Measurements from ENCODE around the gene SDK2. TPM values are rescaled to one million over a fixed set of nuclear protein-coding genes. Genes with fewer than 3 reads are reported as not detected.

The SDK2 gene
- total and polyA plus RNA-seq, 4 donors, result 0.15 to 5.3 (median 2.5) TPM

DNA sequence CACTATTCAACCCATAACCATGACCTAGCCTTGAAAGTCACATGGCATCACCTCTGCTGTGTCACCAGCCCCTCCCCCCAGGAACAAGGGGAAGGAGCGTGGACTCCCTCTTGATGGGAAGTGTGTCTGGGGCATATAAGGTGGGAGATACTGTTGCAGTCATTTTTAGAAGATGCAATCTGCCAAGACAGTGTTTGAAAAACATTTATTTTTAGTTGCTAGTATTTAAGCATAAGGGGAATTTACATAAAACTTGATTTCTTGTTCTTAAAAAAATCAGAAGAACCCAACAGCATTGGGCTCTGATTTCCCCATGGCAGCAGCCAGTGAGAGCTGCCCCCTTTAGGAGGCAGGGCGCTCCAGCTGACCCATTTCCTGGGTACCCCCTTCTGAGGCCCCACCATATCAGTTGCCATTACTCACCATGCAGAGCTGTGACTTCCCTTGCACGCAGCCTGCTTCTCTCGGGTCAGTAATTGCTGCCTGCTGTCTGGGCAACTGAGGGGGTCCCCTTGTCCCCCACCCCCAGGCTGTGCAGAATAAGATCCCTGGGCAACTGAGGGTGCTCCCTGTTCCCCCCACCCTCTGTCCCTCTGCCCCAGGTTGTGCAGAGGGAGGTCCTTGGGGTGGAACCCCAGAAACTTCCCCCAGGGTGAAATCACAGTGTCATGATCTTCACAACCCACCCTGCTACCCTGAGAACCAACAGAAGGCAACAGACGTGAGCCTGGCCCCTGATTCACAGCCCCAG is 320.7 kb downstream of the SDK2 start:
- Histone ChIP-seq H3K36me3 (ENCODE audit: control insufficient read depth in 1 of 2, insufficient read depth in 2 of 2, low read length in 1 of 2) (no peaks in the 10 kb centered on the region), H3K4me3 (ENCODE audit: low read length in 2 of 2) (no peak overlapping the region), H3K9me3 (ENCODE audit: control insufficient read depth, low read length) (peaks cover 2% of the 10 kb centered on the region), H3K27me3 (ENCODE audit: control insufficient read depth in 1 of 2, insufficient read depth in 2 of 2, low read length in 1 of 2) (no peaks in the 10 kb centered on the region), H3K27ac (ENCODE audit: low read depth in 1 of 2, low read length in 2 of 2) (no peak overlapping the region), H3K4me1 (ENCODE audit: control insufficient read depth in 1 of 2, insufficient read depth in 2 of 2, low read length in 2 of 2) (no peaks in the 10 kb centered on the region)
- intact Hi-C loops (cut with DNase I), result no loop called here
- ATAC-seq (ENCODE audit: low FRiP score) (no peak), DNase-seq (no peak)
- 32 to 55% methylated on average over 5 of the region's 5 CpGs for WGBS, 2 donors

GRCh38 chr17:73320601-73321264 is 323.5 kb downstream of the SDK2 start:
- intact Hi-C loops (cut with DNase I), result no loop called here

DNA sequence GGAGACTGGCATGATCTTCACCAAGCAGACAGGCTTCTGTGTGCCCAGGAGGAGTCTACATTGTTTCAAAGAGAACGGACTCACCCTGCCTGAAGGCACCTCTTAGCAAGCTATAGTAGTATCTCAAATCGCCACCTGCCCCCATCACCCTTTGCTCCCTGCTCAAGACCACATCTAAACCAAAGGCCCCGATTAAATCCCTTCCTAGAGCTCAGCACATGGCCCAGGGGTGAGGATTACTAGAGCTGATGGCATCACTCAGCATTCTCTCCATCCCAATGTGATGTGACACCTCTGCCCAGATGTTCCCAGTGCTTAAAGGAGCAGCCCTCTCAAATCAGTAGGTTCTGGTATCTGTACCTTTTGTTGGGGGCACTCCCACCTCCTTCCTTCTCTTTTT is 324.5 kb downstream of the SDK2 start:
- no peak for ATAC-seq (ENCODE audit: low FRiP score)
- DNase-seq, result no peak
- H3K36me3 ChIP-seq (ENCODE audit: control insufficient read depth in 1 of 2, insufficient read depth in 2 of 2, low read length in 1 of 2), result no peaks in the 10 kb centered on the region
- no peaks in the 10 kb centered on the region for H3K4me1 ChIP-seq (ENCODE audit: control insufficient read depth in 1 of 2, insufficient read depth in 2 of 2, low read length in 2 of 2)
- H3K4me3 ChIP-seq (ENCODE audit: low read length in 2 of 2), result no peak overlapping the region
- H3K27me3 ChIP-seq (ENCODE audit: control insufficient read depth in 1 of 2, insufficient read depth in 2 of 2, low read length in 1 of 2), result no peaks in the 10 kb centered on the region
- WGBS, 2 donors, result 86 to 87% methylated on average over 3 of the region's 3 CpGs
- peaks cover 2% of the 10 kb centered on the region for H3K9me3 ChIP-seq (ENCODE audit: control insufficient read depth, low read length)
- intact Hi-C loops (cut with DNase I), result loop anchor here (10.0 kb wide), 1 partner anchor 45 kb away; no protein-coding TSS in a partner anchor
- H3K27ac ChIP-seq (ENCODE audit: low read depth in 1 of 2, low read length in 2 of 2), result no peak overlapping the region

More at GRCh38 chr17:73320601-73321264, 323.5 kb downstream of the SDK2 start:
- no peak overlapping the region for H3K27ac ChIP-seq (ENCODE audit: low read depth in 1 of 2, low read length in 2 of 2)
- H3K36me3 ChIP-seq (ENCODE audit: control insufficient read depth in 1 of 2, insufficient read depth in 2 of 2, low read length in 1 of 2), result no peaks in the 10 kb centered on the region
- DNase-seq (no peak), ATAC-seq (ENCODE audit: low FRiP score) (no peak)
- H3K4me3 ChIP-seq (ENCODE audit: low read length in 2 of 2), result no peak overlapping the region
- peaks cover 2% of the 10 kb centered on the region for H3K9me3 ChIP-seq (ENCODE audit: control insufficient read depth, low read length)
- no peaks in the 10 kb centered on the region for H3K4me1 ChIP-seq (ENCODE audit: control insufficient read depth in 1 of 2, insufficient read depth in 2 of 2, low read length in 2 of 2)
- WGBS, 2 donors, result 82 to 84% methylated on average over 6 of the region's 6 CpGs
- no peaks in the 10 kb centered on the region for H3K27me3 ChIP-seq (ENCODE audit: control insufficient read depth in 1 of 2, insufficient read depth in 2 of 2, low read length in 1 of 2)

- Histone ChIP-seq H3K4me3 (ENCODE audit: low read length in 2 of 2) (no peak overlapping the region), H3K9me3 (ENCODE audit: control insufficient read depth, low read length) (peaks cover 2% of the 10 kb centered on the region), H3K27me3 (ENCODE audit: control insufficient read depth in 1 of 2, insufficient read depth in 2 of 2, low read length in 1 of 2) (no peaks in the 10 kb centered on the region), H3K4me1 (ENCODE audit: control insufficient read depth in 1 of 2, insufficient read depth in 2 of 2, low read length in 2 of 2) (no peaks in the 10 kb centered on the region), H3K27ac (ENCODE audit: low read depth in 1 of 2, low read length in 2 of 2) (no peak overlapping the region), H3K36me3 (ENCODE audit: control insufficient read depth in 1 of 2, insufficient read depth in 2 of 2, low read length in 1 of 2) (no peaks in the 10 kb centered on the region)
- DNase-seq (no peak), ATAC-seq (ENCODE audit: low FRiP score) (no peak)
- WGBS, 2 donors, result 70 to 71% methylated on average over 5 of the region's 5 CpGs
- intact Hi-C loops (cut with DNase I), result loop anchor here (10.0 kb wide), 1 partner anchor 46 kb away; no protein-coding TSS in a partner anchor
Measured at GRCh38 chr17:73318836-73319235, 325.4 kb downstream of the SDK2 start.

DNA sequence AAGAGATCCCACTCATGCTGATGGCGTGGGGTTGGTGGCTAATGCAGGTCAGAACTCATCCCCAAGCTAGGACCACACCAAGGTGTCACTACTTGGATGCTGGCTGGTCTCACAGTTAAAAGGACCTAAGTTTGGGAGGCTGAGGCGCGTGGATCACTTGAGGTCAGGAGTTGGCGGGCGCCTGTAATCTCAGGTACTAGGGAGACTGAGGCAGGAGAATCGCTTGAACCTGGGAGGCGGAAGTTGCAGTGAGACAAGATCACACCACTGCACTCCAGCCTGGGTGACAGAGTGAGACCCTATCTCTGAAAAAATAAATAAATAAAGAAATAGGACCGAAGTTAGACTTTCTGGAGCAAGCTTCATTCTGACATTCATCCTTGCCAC is 325.8 kb downstream of the SDK2 start:
- intact Hi-C loops (cut with DNase I), result loop anchor here (10.0 kb wide), 1 partner anchor 46 kb away; no protein-coding TSS in a partner anchor
- H3K27ac ChIP-seq (ENCODE audit: low read depth in 1 of 2, low read length in 2 of 2), result no peak overlapping the region

DNA sequence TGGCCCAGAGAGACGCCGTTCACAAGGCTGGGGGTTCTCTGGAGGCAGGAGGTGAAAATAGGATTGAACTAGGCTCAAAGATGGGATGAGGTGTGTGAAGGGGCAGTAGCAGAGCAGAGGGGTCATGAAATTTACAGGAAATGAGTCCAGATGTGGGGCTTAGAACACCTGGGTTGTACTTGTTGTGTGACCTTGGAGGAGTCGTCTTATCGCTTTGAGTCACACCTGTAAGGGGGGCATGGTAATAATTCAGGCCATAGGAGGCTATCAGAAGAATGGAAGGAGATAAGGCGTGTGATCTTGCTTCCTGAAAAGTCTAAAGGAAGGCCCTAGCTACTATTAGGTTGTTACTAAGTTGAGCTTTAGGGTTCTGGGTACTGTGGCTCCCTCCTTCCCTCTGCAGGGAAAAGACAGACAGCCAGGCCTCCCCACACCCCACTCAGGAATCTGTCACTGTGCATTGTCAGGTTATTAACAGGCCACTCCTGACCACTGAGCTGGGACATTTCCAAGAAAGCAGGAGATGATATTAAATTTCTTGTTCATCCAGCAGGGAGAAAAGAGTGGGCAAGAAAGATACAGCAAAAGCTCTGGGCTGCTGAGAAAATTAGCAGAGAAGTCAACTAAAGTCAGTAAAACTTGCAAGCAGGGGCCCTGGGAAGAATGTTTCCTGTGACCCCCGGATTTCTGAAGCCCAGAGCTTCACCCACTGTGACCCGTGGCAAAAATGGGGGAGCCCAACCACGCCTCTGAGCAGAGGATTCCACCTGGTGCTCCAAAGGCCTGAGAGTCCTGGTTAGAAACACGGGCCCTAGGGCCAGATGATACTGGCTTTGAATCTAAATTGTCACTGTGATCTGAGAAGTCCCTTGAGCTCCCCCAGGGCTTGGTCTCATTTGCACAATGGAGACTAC is 326.5 kb downstream of the SDK2 start:
- Histone ChIP-seq H3K9me3 (ENCODE audit: control insufficient read depth, low read length) (peaks cover 1% of the 10 kb centered on the region), H3K27ac (ENCODE audit: low read depth in 1 of 2, low read length in 2 of 2) (no peak overlapping the region), H3K4me1 (ENCODE audit: control insufficient read depth in 1 of 2, insufficient read depth in 2 of 2, low read length in 2 of 2) (no peaks in the 10 kb centered on the region), H3K4me3 (ENCODE audit: low read length in 2 of 2) (no peak overlapping the region), H3K36me3 (ENCODE audit: control insufficient read depth in 1 of 2, insufficient read depth in 2 of 2, low read length in 1 of 2) (no peaks in the 10 kb centered on the region), H3K27me3 (ENCODE audit: control insufficient read depth in 1 of 2, insufficient read depth in 2 of 2, low read length in 1 of 2) (no peaks in the 10 kb centered on the region)
- intact Hi-C loops (cut with DNase I), result loop anchor here (10.0 kb wide), 1 partner anchor 47 kb away; no protein-coding TSS in a partner anchor
- DNase-seq (no peak), ATAC-seq (ENCODE audit: low FRiP score) (no peak)
- 89 to 90% methylated on average over 9 of the region's 9 CpGs for WGBS, 2 donors

More for the DNA sequence above, 325.8 kb downstream of the SDK2 start:
- Histone ChIP-seq H3K4me1 (ENCODE audit: control insufficient read depth in 1 of 2, insufficient read depth in 2 of 2, low read length in 2 of 2) (no peaks in the 10 kb centered on the region), H3K4me3 (ENCODE audit: low read length in 2 of 2) (no peak overlapping the region), H3K9me3 (ENCODE audit: control insufficient read depth, low read length) (peaks cover 2% of the 10 kb centered on the region), H3K27me3 (ENCODE audit: control insufficient read depth in 1 of 2, insufficient read depth in 2 of 2, low read length in 1 of 2) (no peaks in the 10 kb centered on the region), H3K36me3 (ENCODE audit: control insufficient read depth in 1 of 2, insufficient read depth in 2 of 2, low read length in 1 of 2) (no peaks in the 10 kb centered on the region)
- 95% methylated on average over 8 of the region's 8 CpGs for WGBS, 2 donors
- DNase-seq (no peak), ATAC-seq (ENCODE audit: low FRiP score) (no peak)

DNA sequence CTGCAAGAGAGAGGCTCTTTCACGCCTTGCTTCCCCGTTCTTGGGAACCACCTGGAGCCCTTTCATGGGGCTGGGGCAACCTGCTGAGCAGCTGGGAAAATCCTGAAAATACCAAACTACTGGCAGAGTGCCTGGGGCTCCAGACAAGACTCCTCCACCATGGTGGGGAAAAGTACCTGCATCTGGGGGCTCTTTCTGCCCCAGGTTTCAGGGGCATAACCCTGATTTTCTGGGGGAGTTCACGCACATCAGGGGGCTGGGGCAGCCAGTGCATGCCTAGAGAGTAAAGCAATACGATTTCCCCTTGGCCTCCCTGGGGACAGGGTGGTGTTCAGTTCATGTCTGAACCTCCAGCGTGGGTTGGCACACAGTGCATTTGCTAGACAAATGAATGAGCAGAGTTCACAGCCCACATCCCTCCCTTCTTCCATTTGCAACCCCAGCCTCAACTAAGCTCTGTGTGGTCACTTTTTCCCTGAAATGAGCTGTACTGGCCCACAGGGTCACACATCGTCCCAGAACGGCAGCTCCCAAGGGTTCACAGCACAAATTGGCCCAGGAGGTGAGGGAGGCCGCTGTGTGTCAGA is 327.2 kb downstream of the SDK2 start:
- no peaks in the 10 kb centered on the region for H3K27me3 ChIP-seq (ENCODE audit: control insufficient read depth in 1 of 2, insufficient read depth in 2 of 2, low read length in 1 of 2)
- H3K27ac ChIP-seq (ENCODE audit: low read depth in 1 of 2, low read length in 2 of 2), result no peak overlapping the region
- H3K4me3 ChIP-seq (ENCODE audit: low read length in 2 of 2), result no peak overlapping the region
- no peaks in the 10 kb centered on the region for H3K4me1 ChIP-seq (ENCODE audit: control insufficient read depth in 1 of 2, insufficient read depth in 2 of 2, low read length in 2 of 2)
- DNase-seq (no peak), ATAC-seq (ENCODE audit: low FRiP score) (no peak)
- no peaks in the 10 kb centered on the region for H3K9me3 ChIP-seq (ENCODE audit: control insufficient read depth, low read length)
- H3K36me3 ChIP-seq (ENCODE audit: control insufficient read depth in 1 of 2, insufficient read depth in 2 of 2, low read length in 1 of 2), result no peaks in the 10 kb centered on the region
- intact Hi-C loops (cut with DNase I), result loop anchor here (10.0 kb wide), 1 partner anchor 48 kb away; no protein-coding TSS in a partner anchor
- 59 to 62% methylated on average over 8 of the region's 8 CpGs for WGBS, 2 donors

GRCh38 chr17:73315471-73315870 is 328.8 kb downstream of the SDK2 start:
- no peak for ATAC-seq (ENCODE audit: low FRiP score)
- no peaks in the 10 kb centered on the region for H3K36me3 ChIP-seq (ENCODE audit: control insufficient read depth in 1 of 2, insufficient read depth in 2 of 2, low read length in 1 of 2)
- H3K27me3 ChIP-seq (ENCODE audit: control insufficient read depth in 1 of 2, insufficient read depth in 2 of 2, low read length in 1 of 2), result no peaks in the 10 kb centered on the region
- no peak overlapping the region for H3K27ac ChIP-seq (ENCODE audit: low read depth in 1 of 2, low read length in 2 of 2)
- intact Hi-C loops (cut with DNase I), result loop anchor here (10.0 kb wide), 1 partner anchor 49 kb away; no protein-coding TSS in a partner anchor
- 58 to 61% methylated on average over 5 of the region's 5 CpGs for WGBS, 2 donors
- no peaks in the 10 kb centered on the region for H3K9me3 ChIP-seq (ENCODE audit: control insufficient read depth, low read length)
- H3K4me1 ChIP-seq (ENCODE audit: control insufficient read depth in 1 of 2, insufficient read depth in 2 of 2, low read length in 2 of 2), result no peaks in the 10 kb centered on the region
- no peak for DNase-seq
- H3K4me3 ChIP-seq (ENCODE audit: low read length in 2 of 2), result no peak overlapping the region
